ENCODE measurements around the gene SGCA.

SGCA gene

DNA sequence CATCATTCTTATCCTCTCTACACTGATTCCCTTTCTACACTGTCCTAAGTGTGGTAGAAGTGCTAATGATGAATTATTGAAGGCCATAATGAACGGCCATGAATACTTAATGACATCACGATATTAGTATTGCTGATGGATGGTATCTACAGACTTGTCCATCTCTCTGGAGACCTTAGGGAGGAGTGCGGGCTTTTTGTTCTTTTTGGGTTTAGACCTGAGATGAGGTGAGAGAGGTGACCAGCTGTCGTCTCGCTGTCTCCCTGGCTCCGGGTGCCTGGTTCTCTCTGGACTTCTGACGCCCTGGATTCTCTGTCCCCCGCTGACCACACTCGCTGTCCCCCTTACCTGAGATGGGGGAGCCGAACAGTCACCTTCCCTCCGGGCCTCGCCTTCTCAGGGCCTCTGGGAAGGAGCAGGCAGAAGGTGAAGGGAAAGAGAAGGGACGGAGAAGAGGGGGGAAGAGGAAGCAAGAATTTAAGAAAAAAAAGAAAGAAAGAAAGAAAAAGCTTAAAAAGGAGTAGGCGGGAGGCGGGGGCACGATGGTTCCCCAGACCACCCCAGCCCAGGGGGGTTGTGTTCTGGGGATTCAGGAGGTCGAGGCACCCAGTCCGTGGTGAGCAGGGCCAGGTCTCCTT is 17.1 kb downstream of the SGCA start:
- DNase-seq (ENCODE audit: low read depth), result no peak

GRCh38 chr17:50183421-50183994 is 17.7 kb downstream of the SGCA start:
- DNase-seq (ENCODE audit: low read depth), result no peak

- no peak for DNase-seq (ENCODE audit: low read depth)
These were observed 18.3 kb downstream of the SGCA start for GRCh38 chr17:50184064-50184463.

- DNase-seq (ENCODE audit: low read depth), result no peak
These were observed 19.0 kb downstream of the SGCA start for GRCh38 chr17:50184611-50185398.

DNA sequence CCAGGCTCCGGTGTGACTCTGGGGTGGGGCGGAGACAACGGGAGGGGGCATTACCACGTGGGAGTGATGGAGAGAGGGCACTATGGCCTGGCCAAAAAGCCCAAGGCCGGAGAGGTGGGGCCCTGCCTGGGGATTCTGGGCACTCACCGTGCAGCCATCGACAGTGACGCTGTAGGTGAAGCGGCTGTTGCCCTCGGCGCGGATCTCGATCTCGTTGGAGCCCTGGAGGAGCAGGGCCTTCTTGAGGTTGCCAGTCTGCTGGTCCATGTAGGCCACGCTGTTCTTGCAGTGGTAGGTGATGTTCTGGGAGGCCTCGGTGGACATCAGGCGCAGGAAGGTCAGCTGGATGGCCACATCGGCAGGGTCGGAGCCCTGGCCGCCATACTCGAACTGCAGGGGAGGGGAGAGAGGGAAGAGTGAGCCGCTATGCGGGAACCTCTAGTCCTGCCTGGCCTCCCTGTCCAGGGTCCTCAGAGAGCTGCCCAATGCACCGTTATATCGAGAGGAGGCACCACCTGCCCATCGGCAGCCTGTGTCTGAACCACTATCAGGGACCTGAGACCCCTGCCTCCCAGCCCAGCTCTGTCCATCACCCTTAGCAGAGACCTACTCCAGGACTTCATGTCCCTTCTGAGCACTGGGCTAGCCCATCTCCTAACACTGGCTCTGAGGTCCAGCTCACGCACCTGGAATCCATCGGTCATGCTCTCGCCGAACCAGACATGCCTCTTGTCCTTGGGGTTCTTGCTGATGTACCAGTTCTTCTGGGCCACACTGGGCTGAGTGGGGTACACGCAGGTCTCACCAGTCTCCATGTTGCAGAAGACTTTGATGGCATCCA is 20.0 kb downstream of the SGCA start:
- DNase-seq (ENCODE audit: low read depth), result no peak

- DNase-seq (ENCODE audit: low read depth), result no peak
These were observed 21.0 kb downstream of the SGCA start for GRCh38 chr17:50186661-50187393.

- DNase-seq (ENCODE audit: low read depth), result no peak
These were observed 21.6 kb downstream of the SGCA start for GRCh38 chr17:50187394-50187725.

DNA sequence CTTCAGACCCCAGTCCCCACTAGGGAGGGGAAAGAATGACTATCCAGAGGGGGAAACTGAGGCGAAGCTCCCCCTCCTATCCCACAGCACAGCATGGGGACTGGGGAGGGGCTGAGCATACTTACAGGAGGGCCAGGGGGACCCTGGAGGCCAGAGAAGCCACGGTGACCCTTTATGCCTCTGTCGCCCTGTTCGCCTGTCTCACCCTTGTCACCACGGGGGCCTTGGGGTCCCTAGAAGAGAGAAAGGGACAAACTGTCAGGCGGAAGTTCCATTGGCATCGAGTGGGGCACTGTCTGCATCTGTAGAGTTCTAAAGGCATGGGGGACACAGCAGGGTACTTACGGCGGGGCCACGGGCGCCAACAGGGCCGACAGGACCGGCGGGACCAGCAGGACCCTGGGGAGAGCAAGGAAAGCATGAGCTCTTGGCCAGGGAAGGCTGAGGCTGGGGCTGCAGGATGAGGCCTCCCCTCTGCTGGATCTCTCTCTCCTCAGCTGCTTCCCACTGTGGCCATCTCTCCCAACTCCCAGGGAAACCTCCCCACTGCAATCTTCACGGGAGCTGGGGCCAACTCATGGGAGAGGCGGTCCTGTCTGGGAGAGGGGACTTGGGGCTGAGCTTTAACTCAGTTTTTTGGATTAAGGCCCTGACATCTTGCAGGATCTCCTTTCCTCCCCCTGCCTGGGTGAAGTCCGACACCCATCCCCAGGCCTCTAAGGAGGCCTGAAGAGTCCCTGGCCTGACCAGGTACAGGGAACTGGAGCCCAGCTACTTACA is 22.1 kb downstream of the SGCA start:
- DNase-seq (ENCODE audit: low read depth), result no peak

GRCh38 chr17:50188531-50188920 is 22.7 kb downstream of the SGCA start:
- no peak for DNase-seq (ENCODE audit: low read depth)

DNA sequence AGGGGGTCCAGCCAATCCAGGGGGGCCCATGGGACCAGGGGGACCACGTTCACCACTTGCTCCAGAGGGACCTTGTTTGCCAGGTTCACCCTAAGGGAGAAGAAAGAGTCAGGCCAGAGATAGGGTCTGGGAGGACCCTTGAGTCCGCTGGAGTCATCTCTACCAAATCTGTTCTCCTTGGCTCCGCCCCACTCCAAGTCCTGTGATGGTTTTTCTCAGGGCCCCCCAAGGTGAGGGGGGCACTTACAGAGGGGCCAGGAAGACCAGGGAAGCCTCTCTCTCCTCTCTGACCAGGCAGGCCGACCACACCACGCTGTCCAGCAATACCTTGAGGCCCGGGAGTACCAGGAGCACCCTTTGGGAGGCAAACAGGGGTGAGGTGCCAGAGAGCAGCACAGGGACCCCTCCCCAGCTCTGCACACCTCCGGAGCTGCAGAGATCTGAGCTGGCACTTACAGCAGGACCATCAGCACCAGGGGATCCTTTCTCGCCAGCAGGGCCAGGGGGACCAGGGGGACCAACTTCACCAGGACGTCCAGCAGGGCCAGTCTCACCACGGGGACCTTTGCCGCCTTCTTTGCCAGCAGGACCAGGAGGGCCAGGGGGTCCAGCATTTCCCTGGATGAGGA is 23.2 kb downstream of the SGCA start:
- no peak for DNase-seq (ENCODE audit: low read depth)

GRCh38 chr17:50189550-50190292 is 23.9 kb downstream of the SGCA start:
- no peak for DNase-seq (ENCODE audit: low read depth)

- no peak for DNase-seq (ENCODE audit: low read depth)
These were observed 24.4 kb downstream of the SGCA start for GRCh38 chr17:50190293-50190602.

DNA sequence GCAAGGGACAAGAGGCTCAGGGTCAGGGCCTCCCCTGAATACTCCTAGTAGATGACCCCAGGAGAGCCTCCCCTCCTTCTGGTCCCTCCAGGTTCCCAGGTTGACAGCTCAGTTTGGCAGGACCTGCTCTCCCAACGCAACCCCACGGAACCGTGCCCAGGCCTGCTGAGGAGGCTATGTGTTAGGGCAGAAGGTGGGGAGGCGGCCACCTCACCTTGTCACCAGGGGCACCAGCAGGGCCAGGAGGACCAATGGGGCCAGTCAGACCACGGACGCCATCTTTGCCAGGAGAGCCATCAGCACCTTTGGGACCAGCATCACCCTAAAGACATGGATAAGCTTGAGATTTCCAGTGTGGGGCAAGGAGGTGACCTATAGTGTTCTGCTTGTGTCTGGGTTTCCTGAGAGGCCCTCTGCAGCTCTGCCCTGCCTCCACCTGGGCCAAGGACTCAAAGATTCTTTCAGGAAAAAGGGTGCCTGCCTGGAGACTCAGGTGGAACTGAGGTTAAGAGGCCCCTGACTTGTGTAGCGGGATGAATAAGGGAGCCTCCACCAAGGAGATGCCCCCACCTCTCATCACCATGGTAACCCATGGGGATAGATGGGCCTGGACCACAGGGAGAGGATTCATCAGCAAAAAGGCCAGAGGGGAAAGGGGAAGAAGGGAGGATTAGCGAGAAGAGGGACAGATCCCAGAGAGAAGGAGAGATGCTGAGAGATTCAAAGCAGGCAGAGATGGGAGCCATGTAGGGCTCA is 25.0 kb downstream of the SGCA start:
- DNase-seq (ENCODE audit: low read depth), result no peak

DNA sequence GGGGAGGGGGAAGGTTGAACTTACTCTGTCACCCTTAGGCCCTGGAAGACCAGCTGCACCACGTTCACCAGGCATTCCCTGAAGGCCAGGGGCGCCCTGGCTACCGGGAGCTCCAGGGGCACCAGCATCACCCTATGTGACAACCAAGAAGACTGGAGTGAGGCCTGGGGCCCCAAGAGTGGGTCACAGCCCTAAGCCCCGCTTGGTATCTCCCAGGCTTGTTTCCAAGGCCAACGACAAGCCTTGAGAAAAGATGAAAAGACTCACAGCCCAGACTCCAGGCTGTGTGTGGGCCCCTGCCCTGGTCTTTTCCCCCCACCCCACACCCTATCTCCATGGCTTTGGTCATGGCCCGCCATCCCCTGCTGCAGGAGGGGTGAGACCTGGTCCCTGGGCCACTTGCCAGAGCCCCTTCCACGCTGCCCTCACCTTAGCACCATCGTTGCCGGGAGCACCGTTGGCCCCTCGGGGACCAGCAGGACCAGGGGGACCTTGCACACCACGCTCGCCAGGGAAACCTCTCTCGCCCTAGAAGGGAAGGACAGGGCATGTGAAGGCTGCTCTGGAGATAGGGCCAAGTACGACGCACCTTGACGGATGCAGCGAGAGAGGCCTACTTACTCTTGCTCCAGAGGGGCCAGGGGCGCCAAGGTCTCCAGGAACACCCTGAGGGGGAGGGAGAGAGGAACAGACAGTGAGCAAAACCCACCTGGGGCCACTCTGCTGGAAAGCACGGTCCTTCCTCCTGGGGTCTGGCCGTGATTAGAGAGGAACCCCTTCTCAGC is 25.7 kb downstream of the SGCA start:
- DNase-seq (ENCODE audit: low read depth), result no peak

DNA sequence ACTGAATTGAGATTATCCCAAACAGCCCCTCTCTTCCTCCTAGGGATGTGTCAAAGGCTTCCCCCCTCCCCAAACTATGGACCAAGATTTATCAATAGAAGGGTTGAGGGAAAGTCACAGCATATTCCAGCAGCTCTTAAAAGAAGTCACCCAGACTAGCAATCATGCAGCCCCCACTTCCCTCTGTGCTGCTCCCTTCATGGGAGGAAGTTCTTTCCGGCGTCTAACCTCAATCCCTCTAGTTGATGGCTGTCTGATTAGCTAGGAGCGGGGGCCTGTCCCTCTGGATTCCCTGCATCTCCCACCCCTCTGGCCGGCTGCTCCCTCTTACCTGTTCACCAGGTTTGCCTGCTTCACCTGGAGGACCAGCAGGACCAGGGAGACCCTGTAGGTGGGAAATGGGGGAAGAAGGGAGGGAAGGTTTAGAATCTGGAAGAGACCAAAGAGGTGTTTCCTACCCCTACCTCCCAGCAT is 26.4 kb downstream of the SGCA start:
- DNase-seq (ENCODE audit: low read depth), result no peak

- DNase-seq (ENCODE audit: low read depth), result no peak
These were observed 26.9 kb downstream of the SGCA start for GRCh38 chr17:50192618-50193291.

- DNase-seq (ENCODE audit: low read depth), result no peak
These were observed 28.5 kb downstream of the SGCA start for GRCh38 chr17:50194140-50194933.
